ENCODE results near the gene DCC.

DCC gene

DNA sequence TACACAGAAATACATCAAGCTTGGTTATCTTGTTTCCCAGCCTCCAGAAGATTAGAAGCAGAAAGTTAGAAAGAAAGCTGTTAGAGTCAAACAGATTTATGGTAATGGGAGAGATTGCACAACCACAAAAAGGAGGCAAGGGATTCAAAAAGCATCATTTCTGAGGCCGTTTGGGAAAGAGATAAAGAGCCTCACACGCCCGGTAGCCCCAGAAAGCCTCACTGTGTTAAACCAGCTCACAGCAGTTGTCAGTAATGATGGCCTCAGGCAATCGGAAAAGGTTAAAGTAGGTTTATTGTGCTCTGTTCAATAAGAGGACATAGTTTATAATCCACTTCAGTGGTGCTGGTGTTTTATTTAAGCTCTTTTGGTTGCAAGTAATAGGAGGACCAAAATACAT lies 111.3 kb downstream of the DCC start:
- Histone ChIP-seq H3K27ac (no peak overlapping the region), H3K27me3 (no peaks in the 10 kb centered on the region), H3K4me3 (no peak overlapping the region), H3K4me1 (no peaks in the 10 kb centered on the region), H3K9me3 (no peaks in the 10 kb centered on the region), H3K36me3 (no peaks in the 10 kb centered on the region)
- TF ChIP-seq, protein P1, sequence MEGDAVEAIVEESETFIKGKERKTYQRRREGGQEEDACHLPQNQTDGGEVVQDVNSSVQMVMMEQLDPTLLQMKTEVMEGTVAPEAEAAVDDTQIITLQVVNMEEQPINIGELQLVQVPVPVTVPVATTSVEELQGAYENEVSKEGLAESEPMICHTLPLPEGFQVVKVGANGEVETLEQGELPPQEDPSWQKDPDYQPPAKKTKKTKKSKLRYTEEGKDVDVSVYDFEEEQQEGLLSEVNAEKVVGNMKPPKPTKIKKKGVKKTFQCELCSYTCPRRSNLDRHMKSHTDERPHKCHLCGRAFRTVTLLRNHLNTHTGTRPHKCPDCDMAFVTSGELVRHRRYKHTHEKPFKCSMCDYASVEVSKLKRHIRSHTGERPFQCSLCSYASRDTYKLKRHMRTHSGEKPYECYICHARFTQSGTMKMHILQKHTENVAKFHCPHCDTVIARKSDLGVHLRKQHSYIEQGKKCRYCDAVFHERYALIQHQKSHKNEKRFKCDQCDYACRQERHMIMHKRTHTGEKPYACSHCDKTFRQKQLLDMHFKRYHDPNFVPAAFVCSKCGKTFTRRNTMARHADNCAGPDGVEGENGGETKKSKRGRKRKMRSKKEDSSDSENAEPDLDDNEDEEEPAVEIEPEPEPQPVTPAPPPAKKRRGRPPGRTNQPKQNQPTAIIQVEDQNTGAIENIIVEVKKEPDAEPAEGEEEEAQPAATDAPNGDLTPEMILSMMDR (IDR thresholded peaks at IDR 0.05) = no peak
- DNase-seq = no peak
- intact Hi-C loops (cut with DNase I; ENCODE audit: low total_unique reads) = no loop called here

GRCh38 chr18:52451851-52452250 lies 111.9 kb downstream of the DCC start:
- Histone ChIP-seq H3K9me3 (no peaks in the 10 kb centered on the region), H3K4me3 (no peak overlapping the region), H3K36me3 (no peaks in the 10 kb centered on the region), H3K27ac (no peak overlapping the region), H3K4me1 (no peaks in the 10 kb centered on the region), H3K27me3 (no peaks in the 10 kb centered on the region)
- intact Hi-C loops (cut with DNase I; ENCODE audit: low total_unique reads) = no loop called here
- TF ChIP-seq, protein P1 (IDR thresholded peaks at IDR 0.05) = no peak
- no peak for DNase-seq

DNA sequence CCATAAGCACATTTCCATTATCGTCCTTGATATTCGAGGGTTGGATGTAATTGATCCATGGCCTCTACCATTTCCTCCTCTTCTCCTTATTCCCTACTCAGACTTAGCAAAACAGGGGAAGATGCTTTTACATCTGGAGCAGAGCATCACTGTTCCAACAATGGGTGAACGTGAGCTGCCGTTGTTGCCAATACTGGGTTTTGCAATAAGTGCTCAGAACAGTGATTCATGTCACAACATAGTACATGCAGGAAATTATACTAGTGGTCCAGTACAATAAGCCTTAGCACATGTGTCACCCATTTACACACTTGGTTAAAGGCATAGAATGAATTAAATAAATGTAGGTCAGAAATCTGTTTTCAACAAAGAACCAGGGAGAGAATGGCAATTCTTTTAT lies 112.4 kb downstream of the DCC start:
- no peaks in the 10 kb centered on the region for H3K9me3 ChIP-seq
- no peaks in the 10 kb centered on the region for H3K36me3 ChIP-seq
- TF ChIP-seq, protein P1 (IDR thresholded peaks at IDR 0.05) = no peak
- intact Hi-C loops (cut with DNase I; ENCODE audit: low total_unique reads) = no loop called here
- DNase-seq = no peak
- H3K4me1 ChIP-seq = no peaks in the 10 kb centered on the region
- no peak overlapping the region for H3K4me3 ChIP-seq
- no peaks in the 10 kb centered on the region for H3K27me3 ChIP-seq
- H3K27ac ChIP-seq = no peak overlapping the region

- intact Hi-C loops (cut with DNase I; ENCODE audit: low total_unique reads) = no loop called here
- no peaks in the 10 kb centered on the region for H3K4me1 ChIP-seq
- H3K27me3 ChIP-seq = no peaks in the 10 kb centered on the region
- TF ChIP-seq, protein P1 (IDR thresholded peaks at IDR 0.05) = no peak
- DNase-seq = no peak
- H3K4me3 ChIP-seq = no peak overlapping the region
- no peaks in the 10 kb centered on the region for H3K36me3 ChIP-seq
- H3K27ac ChIP-seq = no peak overlapping the region
- H3K9me3 ChIP-seq = no peaks in the 10 kb centered on the region
These were observed 119.9 kb downstream of the DCC start for GRCh38 chr18:52459890-52460289.

DNA sequence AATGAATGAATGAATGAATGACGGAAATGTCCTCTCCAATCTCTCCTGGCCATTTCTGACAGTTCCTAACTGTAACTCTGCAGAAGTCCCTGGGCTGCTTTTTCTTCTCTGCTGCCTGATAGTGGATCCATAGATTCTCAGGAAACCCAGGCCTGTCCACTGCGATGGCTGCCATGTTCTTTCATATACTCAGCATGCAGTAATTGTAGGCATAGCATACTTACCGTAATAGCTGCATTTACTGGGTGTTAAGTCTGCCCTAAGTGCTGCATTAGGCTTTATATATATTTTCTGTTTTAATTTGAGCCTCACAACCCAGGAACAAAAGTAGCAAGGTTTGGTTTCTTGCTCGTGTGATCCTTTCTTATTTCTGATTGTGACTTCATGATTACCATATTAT lies 122.9 kb downstream of the DCC start:
- no peaks in the 10 kb centered on the region for H3K9me3 ChIP-seq
- no peak overlapping the region for H3K27ac ChIP-seq
- no peaks in the 10 kb centered on the region for H3K4me1 ChIP-seq
- H3K36me3 ChIP-seq = no peaks in the 10 kb centered on the region
- H3K27me3 ChIP-seq = no peaks in the 10 kb centered on the region
- no peak overlapping the region for H3K4me3 ChIP-seq
- DNase-seq = no peak
- intact Hi-C loops (cut with DNase I; ENCODE audit: low total_unique reads) = no loop called here
- TF ChIP-seq, protein P1 (IDR thresholded peaks at IDR 0.05) = no peak

- Histone ChIP-seq H3K27me3 (no peaks in the 10 kb centered on the region), H3K4me1 (no peaks in the 10 kb centered on the region), H3K27ac (no peak overlapping the region), H3K36me3 (no peaks in the 10 kb centered on the region), H3K9me3 (no peaks in the 10 kb centered on the region), H3K4me3 (no peak overlapping the region)
- no peak for DNase-seq
- intact Hi-C loops (cut with DNase I; ENCODE audit: low total_unique reads) = no loop called here
- TF ChIP-seq, protein P1 (IDR thresholded peaks at IDR 0.05) = no peak
These were observed 125.4 kb downstream of the DCC start for GRCh38 chr18:52465391-52465790.

All from tibial artery (tissue), 4 donors.